K562 (cell line): ENCODE data around the gene JUNB. TPM values are rescaled to one million over a fixed set of nuclear protein-coding genes. Genes with fewer than 3 reads are reported as not detected.

Experiments
- ATAC-seq: fragments of 200-7000 bp; cut with Tn5 transposase; 3 replicates; pipeline ENCODE4 v1.9.1; 2020; ENCODE audit warnings: moderate library complexity
- BruUV-seq: library from RNA; stranded (reverse); fragments of 400-500 nt; replicated peaks from 2 replicates; lab custom pipeline; 2021; lab: Mats Ljungman, UMichigan
- CTCF ChIA-PET: fragments of 300-600 bp; formaldehyde crosslinking; extraction: SDS; loops from one replicate; lab custom pipeline; 2021; ENCODE audit warnings: low intra/inter-chr PET ratio; lab: Yijun Ruan, JAX
- POLR2A ChIA-PET: fragments of 300-600, 350-650 bp; sonication (Branson Sonifier 250); formaldehyde crosslinking; extraction: SDS; loops from one replicate; lab custom pipeline; 2021; ENCODE audit warnings: antibody characterized with exemption, inconsistent platforms; lab: Yijun Ruan, JAX
- DNase-seq, 4 experiments: peaks; one replicate each; pipeline versions ENCODE4 v3.0.0 to v3.0.0-alpha.2; 2011 to 2018; ENCODE audit warnings: low spot score in 3 of 4, mixed read lengths in 3 of 4; ENCODE audit errors: extremely low read depth in 1 of 4
- FAIRE-seq: peaks from 2 replicates; lab custom pipeline; 2011; peaks lifted over from hg19 to GRCh38; lab: Jason Lieb, UNC
- H2AFZ ChIP-seq: 2 replicates; pipeline ENCODE4 v1.6.0; 2011; ENCODE audit warnings: low read depth, low read length, control low read depth, inconsistent platforms
- H3K27ac ChIP-seq: fragments of 200-600 bp; 3 replicates; pipeline ENCODE4 v1.8.0; 2011; ENCODE audit warnings: low read depth, mild to moderate bottlenecking, control low read depth, inconsistent platforms, low read length, moderate library complexity, mixed read lengths; ENCODE audit errors: extremely low read depth
- H3K27me3 ChIP-seq, 2 experiments: fragments of 300-600 bp in 1 of 2; 2 replicates in 1 of 2; 3 replicates in 1 of 2; pipeline versions ENCODE4 v1.6.0 to v1.8.0; 2011; ENCODE audit warnings: inconsistent platforms in 2 of 2, low read length in 2 of 2, mild to moderate bottlenecking in 1 of 2, mixed read lengths in 1 of 2, moderate library complexity in 1 of 2; ENCODE audit not compliant: control insufficient read depth in 2 of 2, insufficient read depth in 2 of 2
- H3K36me3 ChIP-seq: fragments of 300-600 bp; 3 replicates; pipeline ENCODE4 v1.8.0; 2011; ENCODE audit warnings: mild to moderate bottlenecking, low read length, inconsistent platforms; ENCODE audit not compliant: control insufficient read depth, insufficient read depth
- H3K4me1 ChIP-seq, 2 experiments: fragments of 200-600 bp in 1 of 2; replicated peaks in 1 of 2; 2 replicates in 1 of 2; 3 replicates in 1 of 2; pipeline versions ENCODE4 v1.5.1 to v1.8.0; 2011; ENCODE audit warnings: inconsistent platforms in 2 of 2, low read length in 2 of 2, mild to moderate bottlenecking in 1 of 2, mixed read lengths in 1 of 2, moderate library complexity in 1 of 2; ENCODE audit not compliant: control insufficient read depth in 2 of 2, insufficient read depth in 2 of 2
- H3K4me2 ChIP-seq: 2 replicates; pipeline ENCODE4 v1.6.1; 2011; ENCODE audit warnings: low read length, control low read depth, inconsistent platforms, mixed read lengths; ENCODE audit not compliant: insufficient read depth
- H3K4me3 ChIP-seq: fragments of 200-600 bp; sonication (generic), shearing (Covaris generic); 2 replicates; pipeline ENCODE4 v1.5.1; 2016; ENCODE audit warnings: control low read depth, inconsistent platforms
- H3K79me2 ChIP-seq: fragments of 200-600 bp; 3 replicates; pipeline ENCODE4 v1.8.0; 2011; ENCODE audit warnings: low read length, inconsistent platforms; ENCODE audit not compliant: control insufficient read depth, insufficient read depth
- H3K9ac ChIP-seq, 2 experiments: 2 replicates each; pipeline versions ENCODE4 v1.6.0 to v1.6.1; 2011; ENCODE audit warnings: low read depth in 2 of 2, low read length in 2 of 2, control low read depth in 1 of 2, inconsistent platforms in 1 of 2, mild to moderate bottlenecking in 1 of 2, mixed read lengths in 1 of 2; ENCODE audit not compliant: insufficient read depth in 1 of 2
- H3K9me1 ChIP-seq: one replicate; pipeline ENCODE4 v1.6.0; 2011; ENCODE audit warnings: inconsistent platforms, mild to moderate bottlenecking, low read length, moderate library complexity; ENCODE audit not compliant: control insufficient read depth, insufficient read depth
- H3K9me3 ChIP-seq: replicated peaks from 2 replicates; pipeline ENCODE4 v1.5.1; 2011; ENCODE audit warnings: low read depth, low read length, inconsistent platforms; ENCODE audit not compliant: control insufficient read depth, insufficient read depth
- H4K20me1 ChIP-seq: replicated peaks from 2 replicates; pipeline ENCODE4 v1.6.1; 2011; ENCODE audit warnings: low read length, inconsistent platforms, mixed read lengths; ENCODE audit not compliant: control insufficient read depth, insufficient read depth
- CBX1 ChIP-seq: sonication (generic); IDR thresholded peaks from 2 replicates; pipeline ENCODE4 v1.6.1; 2016; ENCODE audit warnings: antibody characterized with exemption, low read depth, mild to moderate bottlenecking
- CCAR2 ChIP-seq: fragments of 200-400 bp; formaldehyde crosslinking; IDR thresholded peaks from 2 replicates; pipeline ENCODE4 v1.6.1; 2017; ENCODE audit warnings: mild to moderate bottlenecking, low read depth, low read length
- DEAF1 ChIP-seq: fragments of 450-650 bp; formaldehyde crosslinking; IDR thresholded peaks from 2 replicates; pipeline ENCODE4 v1.4.0; 2020; ENCODE audit warnings: mild to moderate bottlenecking, moderate library complexity
- HMG20B ChIP-seq: fragments of 250-450 bp; sonication (Bioruptor Pico); IDR thresholded peaks from 2 replicates; pipeline ENCODE4 v1.5.0; 2021; ENCODE audit warnings: mild to moderate bottlenecking
- HNRNPUL1 ChIP-seq: fragments of 200-400 bp; formaldehyde crosslinking; IDR thresholded peaks from 2 replicates; pipeline ENCODE4 v1.6.1; 2017; ENCODE audit warnings: low read length
- HOMEZ ChIP-seq: fragments of 250-450 bp; sonication (Bioruptor Pico); IDR thresholded peaks from 2 replicates; pipeline ENCODE4 v1.4.0; 2020; ENCODE audit warnings: mild to moderate bottlenecking, moderate library complexity
- KLF13 ChIP-seq: fragments of 450-650 bp; IDR thresholded peaks from 2 replicates; pipeline ENCODE4 v1.6.1; 2016; ENCODE audit warnings: missing genetic modification characterization, low read depth, mild to moderate bottlenecking, missing compliant biosample characterization, moderate library complexity, borderline replicate concordance
- MXD1 ChIP-seq: fragments of 250-450 bp; sonication (Bioruptor Pico); IDR thresholded peaks from 2 replicates; pipeline ENCODE4 v1.8.0; 2021; ENCODE audit warnings: borderline replicate concordance, mild to moderate bottlenecking, moderate library complexity; ENCODE audit not compliant: poor library complexity, severe bottlenecking
- NRF1 ChIP-seq, 2 experiments: fragments of 450-650 bp; IDR thresholded peaks in 1 of 2; conservative IDR thresholded peaks in 1 of 2; 2 replicates each; pipeline ENCODE4 v1.6.1; 2014; ENCODE audit warnings: mild to moderate bottlenecking in 2 of 2
- PTBP1 ChIP-seq: fragments of 200-400 bp; formaldehyde crosslinking; IDR thresholded peaks from 2 replicates; pipeline ENCODE4 v1.6.1; 2017; ENCODE audit warnings: low read depth, low read length
- TAF1 ChIP-seq: IDR thresholded peaks from 2 replicates; pipeline ENCODE4 v1.6.1; 2011; ENCODE audit warnings: mild to moderate bottlenecking, low read length, moderate library complexity; ENCODE audit not compliant: insufficient read depth, control insufficient read depth, severe bottlenecking; ENCODE audit errors: extremely low read depth
- THRAP3 ChIP-seq: fragments of 450-650 bp; IDR thresholded peaks from 2 replicates; pipeline ENCODE4 v1.6.1; 2016; ENCODE audit warnings: mild to moderate bottlenecking, inconsistent platforms, borderline replicate concordance
- ZBTB8A ChIP-seq: fragments of 450-650 bp; IDR thresholded peaks from 2 replicates; pipeline ENCODE4 v1.6.1; 2018; ENCODE audit warnings: mild to moderate bottlenecking, moderate library complexity; ENCODE audit not compliant: partially characterized antibody
- ZFP1 ChIP-seq: fragments of 450-650 bp; formaldehyde crosslinking; IDR thresholded peaks from 2 replicates; pipeline ENCODE4 v1.4.0; 2020; ENCODE audit warnings: mild to moderate bottlenecking, mixed read lengths
- ZKSCAN1 ChIP-seq: fragments of 150-350 bp; IDR thresholded peaks from 2 replicates; pipeline ENCODE4 v1.6.1; 2016; ENCODE audit warnings: low read depth, low read length
- ZNF12 ChIP-seq: sonication (generic); formaldehyde crosslinking; IDR thresholded peaks from 2 replicates; pipeline ENCODE4 v1.4.0; 2020; ENCODE audit warnings: mild to moderate bottlenecking, missing genetic modification reagents
- ZZZ3 ChIP-seq: fragments of 450-650 bp; IDR thresholded peaks from 2 replicates; pipeline ENCODE4 v1.6.1; 2016; ENCODE audit warnings: antibody characterized with exemption, mild to moderate bottlenecking, moderate library complexity
- WGBS: fragments of 100-300 bp; shearing (Covaris generic); methylation state at CpG from one replicate; pipeline ENCODE4 v1.1.6; 2016; ENCODE audit warnings: low coverage, mixed read lengths; ENCODE audit not compliant: insufficient coverage; ENCODE audit errors: missing lambda C conversion rate; 5-methylcytosine and 5-hydroxymethylcytosine counted together
- in situ Hi-C: fragments of 300-500 bp; cut with MboI; formaldehyde crosslinking; loops from 4 replicates; pipeline ENCODE4 v1.15.0; 2018; ENCODE audit warnings: inconsistent platforms, mixed read lengths
- intact Hi-C: fragments of 100-400 bp; cut with micrococcal nuclease; formaldehyde crosslinking; loops from 2 replicates; pipeline ENCODE4 v1.14.2; 2022
- polyA plus RNA-seq, 8 experiments: library from polyadenylated mRNA; depleted of rRNA in 4 of 8; stranded (reverse) in 5 of 8; unstranded in 3 of 8; fragments of >200 nt; fragmentation: Nextera tagmentation in 2 of 8; fragmentation: Illumina TruSeq in 1 of 8; extraction: Ambion mirVana in 2 of 8; extraction: Trizol in 1 of 8; gene quantifications; 2 replicates each; pipeline versions ENCODE4 v1.2.1 to v1.2.3, GENCODE V29; 2011 to 2014; ENCODE audit warnings: inconsistent platforms in 1 of 8, missing spikeins in 1 of 8
- total RNA-seq, 7 experiments: library from RNA; depleted of rRNA in 6 of 7; stranded (reverse); fragments of >200 nt in 6 of 7; fragmentation: Illumina TruSeq in 2 of 7; extraction: Trizol in 2 of 7; gene quantifications; 2 replicates each; pipeline versions ENCODE4 v1.2.1 to v1.2.3, GENCODE V29; 2011 to 2021; ENCODE audit warnings: low replicate concordance in 1 of 7

Gene JUNB
- total and polyA plus RNA-seq, 9 of the 15 experiments (the other 6 are each of a cell fraction or from before 2014, with no cell fraction given) = 0.23 to 88.1 (median 13.1) TPM

- TF ChIP-seq ZBTB8A (no peak), KLF13 (tag) (no peak), HOMEZ (no peak)
These were observed 12.8 kb downstream of the JUNB start (continued) for GRCh38 chr19:12804051-12804450.

GRCh38 chr19:12806242-12807081 lies 15.2 kb downstream of the JUNB start, which contains the start of gene RNASEH2A:
TSS of gene RNASEH2A (plus strand) at chr19:12806584. CDS start at chr19:12806674, 90 bp downstream.
- Histone ChIP-seq H3K27ac (peak within 1 kb of the TSS; percentile 93), H3K9me1 (no peaks in the 10 kb centered on the region), H3K4me3 (peak within 1 kb of the TSS; percentile 80), H3K27me3 (no peaks in the 10 kb centered on the region), H3K4me2 (peak within 1 kb of the TSS; percentile 95), H3K9me3 (no peaks in the 10 kb centered on the region), H3K36me3 (peaks cover 34% of the 10 kb centered on the region; the same call in 2 of the 3 replicates), H4K20me1 (no peaks in the 10 kb centered on the region), H3K9ac (peak within 1 kb of the TSS; percentile 87 to 94), H2AFZ (peak within 1 kb of the TSS; percentile 99), H3K79me2 (peaks cover 18% of the 10 kb centered on the region), H3K4me1 (peaks cover 14 to 45% of the 10 kb centered on the region in 2 experiments; a peak in 4 of 5 replicates)
- ChIA-PET POLR2A (interaction anchor here (0.7 to 1.4 kb wide), 9 partner anchors 9 to 311 kb away, joined by 3 to 11 read pairs (median 4); partner anchors contain the start of gene JUNB), CTCF (no interaction called here)
- ATAC-seq = peak; percentile 95
- TSS peak; percentile 83 for BruUV-seq
- intact Hi-C loops = no loop called here
- WGBS = 3% methylated on average over 52 of the region's 66 CpGs
- peak; percentile 89 for FAIRE-seq
- in situ Hi-C loops = no loop called here
- DNase-seq = peak; percentile 88 to 95 (median 90)
- TF ChIP-seq TAF1 (peak; percentile 57), NRF1 (conservative IDR thresholded peaks at IDR 0.05 in 1 of 2, IDR thresholded peaks at IDR 0.05 in 1 of 2) (peak; percentile 84 to 87), HMG20B (no peak), THRAP3 (no peak), ZFP1 (CRISPR knock-in tag) (no peak), HNRNPUL1 (no peak), CCAR2 (no peak), ZZZ3 (no peak), ZNF12 (CRISPR knock-in tag) (peak; percentile 22; the same call in 1 of the 2 replicates), DEAF1 (CRISPR knock-in tag) (no peak), MXD1 (CRISPR knock-in tag) (peak; percentile 19), ZKSCAN1 (no peak), PTBP1 (no peak), CBX1 (peak; percentile 71; the same call in 1 of the 2 replicates)
